ENCODE measurements around the gene NEU2.

GRCh38 chr2:233076749-233077148 is 44.3 kb downstream of the NEU2 start:
- no peak for TF ChIP-seq SPEN (CRISPR knock-in tag; IDR thresholded peaks at IDR 0.05; ENCODE audit: low read depth)
- no peak for TF ChIP-seq EZH2 (conservative IDR thresholded peaks at IDR 0.05; ENCODE audit: low read depth, low read length)
- no peak for TF ChIP-seq HDAC6 (IDR thresholded peaks at IDR 0.05; ENCODE audit: low read depth, low read length)
- no peak for TF ChIP-seq KAT7 (CRISPR knock-in tag; IDR thresholded peaks at IDR 0.05; ENCODE audit: borderline replicate concordance)
- no peak for TF ChIP-seq NONO (IDR thresholded peaks at IDR 0.05)
- no peak for TF ChIP-seq NONO (CRISPR knock-in tag; conservative IDR thresholded peaks at IDR 0.05)
- no peak for TF ChIP-seq GRHL1 (CRISPR knock-in tag; conservative IDR thresholded peaks at IDR 0.05)
- no peak for TF ChIP-seq KDM6A (CRISPR knock-in tag; IDR thresholded peaks at IDR 0.05; ENCODE audit: low read depth)
- no peak for TF ChIP-seq USF2 (IDR thresholded peaks at IDR 0.05; ENCODE audit: low read depth, low read length)
- no peak for TF ChIP-seq USF2 (CRISPR knock-in tag; IDR thresholded peaks at IDR 0.05; ENCODE audit: borderline replicate concordance)
- TF ChIP-seq TAF1 (CRISPR knock-in tag; IDR thresholded peaks at IDR 0.05) = no peak
- no peak for TF ChIP-seq EEA1 (CRISPR knock-in tag; IDR thresholded peaks at IDR 0.05; ENCODE audit: borderline replicate concordance)
- TF ChIP-seq CHD2 (IDR thresholded peaks at IDR 0.05; ENCODE audit: low read depth, low read length) = no peak

Measured in HepG2 (cell line).